Prostate gland (tissue), 2 donors: ENCODE data around the gene CFAP54. TPM values are rescaled to one million over a fixed set of nuclear protein-coding genes. Genes with fewer than 3 reads are reported as not detected.

Experiments
- DNase-seq: peaks from one replicate; pipeline ENCODE4 v3.0.0-alpha.2; 2019; ENCODE audit warnings: low spot score
- H3K27ac ChIP-seq, 2 donors: fragments of 200-600 bp; sonication (generic); 2 replicates each; pipeline ENCODE4 v1.5.1; 2017 to 2019
- H3K27me3 ChIP-seq: fragments of 200-600 bp; sonication (generic); replicated peaks from 2 replicates; pipeline ENCODE4 v1.5.1; 2019; ENCODE audit not compliant: insufficient read depth
- H3K36me3 ChIP-seq, 2 donors: fragments of 200-600 bp; sonication (generic); 1 replicate in 1 of 2; 2 replicates in 1 of 2; pipeline versions ENCODE4 v1.5.1 to v1.8.1; 2017 to 2019
- H3K4me1 ChIP-seq: fragments of 200-600 bp; sonication (generic); replicated peaks from 2 replicates; pipeline ENCODE4 v1.5.1; 2019
- H3K4me3 ChIP-seq, 2 donors: fragments of 200-600 bp; sonication (generic); 2 replicates each; pipeline ENCODE4 v1.5.1; 2017 to 2019
- H3K9me3 ChIP-seq: fragments of 200-600 bp; sonication (generic); 2 replicates; pipeline ENCODE4 v1.5.1; 2017
- POLR2A ChIP-seq: fragments of 450-650 bp; IDR thresholded peaks from one replicate; pipeline ENCODE4 v1.6.1; 2016; ENCODE audit warnings: antibody characterized with exemption, mild to moderate bottlenecking
- POLR2AphosphoS5 ChIP-seq: sonication (generic); formaldehyde crosslinking; IDR thresholded peaks from one replicate; pipeline ENCODE4 v1.6.1; 2017; ENCODE audit warnings: antibody characterized with exemption
- WGBS: methylation state at CpG from one replicate; pipeline ENCODE4 v1.1.5; 2018; 5-methylcytosine and 5-hydroxymethylcytosine counted together
- intact Hi-C: fragments of 100-400 bp; cut with DNase I; formaldehyde crosslinking; loops from one replicate; pipeline ENCODE4 v1.14.2; 2022
- total RNA-seq, 2 donors: library from RNA; depleted of rRNA; stranded (reverse); fragments of >200 nt; gene quantifications; one replicate each; pipeline ENCODE4 v1.1.0, GENCODE V29; 2016
- TF ChIP-seq, protein P1 (sequence below), 4 experiments: fragments of 200-600 bp in 2 of 4; fragments of 450-650 bp in 2 of 4; sonication (generic) in 2 of 4; IDR thresholded peaks; 1 replicate in 3 of 4; 2 replicates in 1 of 4; pipeline ENCODE4 v1.5.1; 2016 to 2019; ENCODE audit warnings: antibody characterized with exemption in 4 of 4, mild to moderate bottlenecking in 2 of 4, moderate library complexity in 2 of 4

The CFAP54 gene
- total RNA-seq, 2 donors from 2014 or later = 0.68 to 2.3 TPM

DNA sequence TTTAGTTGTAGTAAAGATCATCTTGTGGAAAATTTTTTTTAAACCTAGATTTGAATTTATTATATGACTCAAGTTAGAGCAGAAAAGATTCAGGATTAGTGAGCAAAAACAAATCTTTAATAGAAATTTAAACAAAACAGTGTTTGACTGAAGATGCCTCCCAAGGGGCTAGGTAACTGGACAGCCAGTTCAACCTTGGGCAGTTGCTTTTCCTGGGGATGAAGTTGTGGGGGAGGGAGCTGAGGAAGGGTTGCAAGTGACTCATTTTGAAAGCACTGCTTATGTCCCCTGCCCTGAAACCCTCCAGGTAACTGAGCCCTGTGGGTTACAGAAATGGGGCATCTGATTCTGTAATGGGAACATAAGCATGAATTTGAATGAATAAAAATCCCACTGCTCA lies 13.1 kb downstream of the CFAP54 start:
- DNase-seq = no peak
- Histone ChIP-seq H3K36me3 (no peaks in the 10 kb centered on the region), H3K9me3 (no peaks in the 10 kb centered on the region), H3K27ac (no peak overlapping the region), H3K4me3 (no peak overlapping the region), H3K27me3 (no peaks in the 10 kb centered on the region), H3K4me1 (no peaks in the 10 kb centered on the region)
- TF ChIP-seq POLR2AphosphoS5 (no peak), POLR2A (no peak)
- TF ChIP-seq, protein P1, sequence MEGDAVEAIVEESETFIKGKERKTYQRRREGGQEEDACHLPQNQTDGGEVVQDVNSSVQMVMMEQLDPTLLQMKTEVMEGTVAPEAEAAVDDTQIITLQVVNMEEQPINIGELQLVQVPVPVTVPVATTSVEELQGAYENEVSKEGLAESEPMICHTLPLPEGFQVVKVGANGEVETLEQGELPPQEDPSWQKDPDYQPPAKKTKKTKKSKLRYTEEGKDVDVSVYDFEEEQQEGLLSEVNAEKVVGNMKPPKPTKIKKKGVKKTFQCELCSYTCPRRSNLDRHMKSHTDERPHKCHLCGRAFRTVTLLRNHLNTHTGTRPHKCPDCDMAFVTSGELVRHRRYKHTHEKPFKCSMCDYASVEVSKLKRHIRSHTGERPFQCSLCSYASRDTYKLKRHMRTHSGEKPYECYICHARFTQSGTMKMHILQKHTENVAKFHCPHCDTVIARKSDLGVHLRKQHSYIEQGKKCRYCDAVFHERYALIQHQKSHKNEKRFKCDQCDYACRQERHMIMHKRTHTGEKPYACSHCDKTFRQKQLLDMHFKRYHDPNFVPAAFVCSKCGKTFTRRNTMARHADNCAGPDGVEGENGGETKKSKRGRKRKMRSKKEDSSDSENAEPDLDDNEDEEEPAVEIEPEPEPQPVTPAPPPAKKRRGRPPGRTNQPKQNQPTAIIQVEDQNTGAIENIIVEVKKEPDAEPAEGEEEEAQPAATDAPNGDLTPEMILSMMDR (IDR thresholded peaks at IDR 0.05) = no peak
- intact Hi-C loops = loop anchor here (5.0 kb wide), 1 partner anchor 100 kb away; the partner anchor contains the start of gene CDK17

DNA sequence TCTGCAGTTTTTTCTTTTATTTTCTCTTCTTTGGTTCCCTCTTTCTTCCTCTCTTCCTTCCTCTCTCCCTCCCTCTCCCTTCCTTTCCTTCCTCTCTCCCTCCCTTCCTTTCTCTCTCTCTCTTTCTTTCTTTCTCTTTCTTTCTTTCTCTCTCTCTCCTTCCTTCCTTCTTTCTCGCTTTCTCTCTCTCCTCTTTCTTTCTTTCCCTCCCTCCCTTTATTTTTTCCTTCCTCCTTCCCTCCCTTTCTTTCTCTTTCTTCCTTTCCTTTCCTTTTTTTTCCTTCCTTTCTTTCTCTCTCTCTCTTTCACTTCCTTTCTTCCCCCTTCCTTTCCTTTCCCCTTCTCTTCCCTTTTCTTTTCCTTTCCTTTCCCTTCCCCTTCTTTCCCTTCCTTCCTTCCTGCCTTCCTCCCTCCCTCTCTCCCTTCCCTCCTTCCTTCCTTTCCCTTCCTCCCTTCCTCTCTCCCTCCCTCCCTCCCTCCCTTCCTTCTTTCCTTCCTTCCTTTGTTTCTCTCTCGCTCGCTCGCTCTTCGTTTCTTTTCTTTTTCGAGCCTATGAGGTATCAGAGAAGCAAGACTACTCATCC lies 13.7 kb downstream of the CFAP54 start:
- no peaks in the 10 kb centered on the region for H3K9me3 ChIP-seq
- WGBS = 89% methylated on average over 6 of the region's 6 CpGs
- H3K27me3 ChIP-seq = no peaks in the 10 kb centered on the region
- DNase-seq = no peak
- no peaks in the 10 kb centered on the region for H3K36me3 ChIP-seq
- H3K4me3 ChIP-seq = no peak overlapping the region
- no peak overlapping the region for H3K27ac ChIP-seq
- intact Hi-C loops = loop anchor here (5.0 kb wide), 1 partner anchor 101 kb away; the partner anchor contains the start of gene CDK17
- no peaks in the 10 kb centered on the region for H3K4me1 ChIP-seq
- TF ChIP-seq POLR2A (no peak), POLR2AphosphoS5 (no peak)
- TF ChIP-seq, protein P1 (IDR thresholded peaks at IDR 0.05) = no peak

DNA sequence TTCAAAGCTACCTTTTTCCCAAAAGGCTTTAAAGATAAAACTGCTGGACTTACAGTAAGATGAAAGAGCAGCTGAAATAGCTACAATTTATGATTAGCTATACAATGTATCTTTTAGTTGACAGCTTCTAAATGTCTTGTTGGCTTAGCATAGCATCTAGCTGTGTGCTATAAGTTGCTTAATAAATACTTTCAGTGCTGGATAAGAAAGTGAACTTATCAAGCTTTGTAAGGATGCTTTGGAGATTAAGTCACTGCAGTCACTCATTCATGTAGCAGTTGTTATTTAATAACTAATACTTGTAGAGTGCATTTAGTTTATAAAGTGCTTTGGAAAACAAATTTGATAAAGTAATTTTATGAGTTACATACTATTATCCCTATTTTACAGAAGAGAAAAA lies 14.6 kb downstream of the CFAP54 start:
- Histone ChIP-seq H3K36me3 (no peaks in the 10 kb centered on the region), H3K4me3 (no peak overlapping the region), H3K27ac (no peak overlapping the region), H3K27me3 (no peaks in the 10 kb centered on the region), H3K9me3 (no peaks in the 10 kb centered on the region), H3K4me1 (no peaks in the 10 kb centered on the region)
- intact Hi-C loops = loop anchor here (5.0 kb wide), 1 partner anchor 102 kb away; the partner anchor contains the start of gene CDK17
- TF ChIP-seq POLR2AphosphoS5 (no peak), POLR2A (no peak)
- TF ChIP-seq, protein P1 (IDR thresholded peaks at IDR 0.05) = no peak
- DNase-seq = no peak

DNA sequence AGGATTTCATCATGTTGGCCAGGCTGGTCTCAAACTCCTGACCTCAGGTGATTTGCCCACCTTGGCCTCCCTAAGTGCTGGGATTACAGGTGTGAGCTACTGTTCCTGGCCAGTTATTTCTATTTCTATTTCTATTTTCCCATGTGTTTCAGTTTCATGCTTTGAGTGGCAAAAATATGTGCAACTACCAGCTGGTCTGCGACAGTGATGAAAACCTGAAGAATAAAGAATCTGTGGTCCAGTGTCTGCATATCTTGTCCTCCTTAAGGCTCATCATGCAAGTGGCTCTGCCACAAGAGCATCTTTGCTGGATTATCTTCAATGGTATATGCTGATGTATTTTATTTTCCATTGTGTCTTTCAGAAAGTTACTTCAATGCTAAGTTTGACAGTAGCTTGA lies 17.4 kb downstream of the CFAP54 start:
- DNase-seq = no peak
- Histone ChIP-seq H3K36me3 (no peaks in the 10 kb centered on the region), H3K27me3 (no peaks in the 10 kb centered on the region), H3K4me3 (no peak overlapping the region), H3K4me1 (no peaks in the 10 kb centered on the region), H3K9me3 (no peaks in the 10 kb centered on the region), H3K27ac (no peak overlapping the region)
- TF ChIP-seq POLR2A = no peak
- no peak for TF ChIP-seq POLR2AphosphoS5
- TF ChIP-seq, protein P1 (IDR thresholded peaks at IDR 0.05) = no peak
- intact Hi-C loops = no loop called here
- WGBS = 100% methylated on average over 1 of the region's 1 CpG

DNA sequence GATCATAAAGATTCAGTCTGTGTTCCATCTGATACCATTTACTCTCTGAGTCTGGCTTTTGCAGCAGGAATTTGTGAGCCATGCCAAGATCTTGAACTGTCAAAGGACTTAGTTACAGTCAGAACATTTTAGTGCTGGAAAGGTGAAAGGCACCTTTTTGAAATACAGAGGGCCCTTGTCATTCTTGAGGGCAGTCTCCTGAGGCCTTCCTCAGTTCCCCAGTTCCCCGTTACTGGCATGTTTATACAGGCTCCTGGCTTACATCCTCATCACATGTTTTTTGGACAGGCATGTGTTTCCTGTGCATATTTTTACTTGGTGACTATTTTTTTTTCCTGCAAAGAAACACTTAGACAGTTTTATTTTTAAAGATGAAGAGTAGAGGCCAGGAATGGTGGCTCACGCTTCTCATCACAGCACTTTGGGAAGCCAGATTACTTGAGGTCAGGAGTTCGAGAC lies 21.0 kb downstream of the CFAP54 start:
- Histone ChIP-seq H3K4me1 (no peaks in the 10 kb centered on the region), H3K36me3 (no peaks in the 10 kb centered on the region), H3K27ac (no peak overlapping the region), H3K9me3 (no peaks in the 10 kb centered on the region), H3K27me3 (no peaks in the 10 kb centered on the region), H3K4me3 (no peak overlapping the region)
- intact Hi-C loops = loop anchor here (5.0 to 10.0 kb wide), 2 partner anchors 226 to 303 kb away; no protein-coding TSS in a partner anchor
- 48% methylated on average over 3 of the region's 3 CpGs for WGBS
- no peak for DNase-seq
- TF ChIP-seq, protein P1 (IDR thresholded peaks at IDR 0.05) = no peak
- TF ChIP-seq POLR2A (no peak), POLR2AphosphoS5 (no peak)
